Thyroid gland (tissue), 4 donors: ENCODE results near the gene BOLL. TPM values are rescaled to one million over a fixed set of nuclear protein-coding genes. Genes with fewer than 3 reads are reported as not detected.

Source experiments
- DNase-seq, 2 donors: peaks; one replicate each; pipeline ENCODE4 v3.0.0-alpha.2; 2019
- H3K27ac ChIP-seq, 3 donors: fragments of 200-600 bp; sonication (generic); 1 replicate in 2 of 3; 2 replicates in 1 of 3; pipeline ENCODE4 v1.5.1; 2016 to 2019; ENCODE audit warnings: mild to moderate bottlenecking in 1 of 3, moderate library complexity in 1 of 3
- H3K27me3 ChIP-seq: fragments of 200-600 bp; sonication (generic); one replicate; pipeline ENCODE4 v1.5.1; 2019
- H3K36me3 ChIP-seq, 2 donors: fragments of 200-600 bp; sonication (generic); one replicate each; pipeline ENCODE4 v1.5.1; 2016 to 2019
- H3K4me1 ChIP-seq, 2 donors: fragments of 200-600 bp; sonication (generic); one replicate each; pipeline ENCODE4 v1.5.1; 2017 to 2019
- H3K4me3 ChIP-seq, 3 donors: fragments of 200-600 bp; sonication (generic); replicated peaks in 1 of 3; 1 replicate in 2 of 3; 2 replicates in 1 of 3; pipeline ENCODE4 v1.5.1; 2016; ENCODE audit warnings: mild to moderate bottlenecking in 1 of 3
- H3K9me3 ChIP-seq: fragments of 200-600 bp; sonication (generic); one replicate; pipeline ENCODE4 v1.5.1; 2017
- POLR2A ChIP-seq, 2 donors: fragments of 450-650 bp; IDR thresholded peaks; one replicate each; pipeline ENCODE4 v1.6.1; 2017; ENCODE audit warnings: antibody characterized with exemption in 2 of 2, mild to moderate bottlenecking in 2 of 2, moderate library complexity in 1 of 2
- WGBS, 2 donors: methylation state at CpG; one replicate each; pipeline ENCODE4 v1.1.5; 2017; 5-methylcytosine and 5-hydroxymethylcytosine counted together
- intact Hi-C: fragments of 100-400 bp; cut with DNase I; formaldehyde crosslinking; loops from one replicate; pipeline ENCODE4 v1.15.1; 2023
- total RNA-seq, 4 donors: library from RNA; depleted of rRNA; stranded (reverse); fragments of >200 nt; gene quantifications; one replicate each; pipeline ENCODE4 v1.2.3, GENCODE V29; 2016
- TF ChIP-seq, protein P1 (sequence below), 6 experiments: fragments of 200-600 bp in 3 of 6; fragments of 450-650 bp in 3 of 6; sonication (generic) in 3 of 6; IDR thresholded peaks; one replicate each; pipeline ENCODE4 v1.5.1; 2016 to 2019; ENCODE audit warnings: antibody characterized with exemption in 6 of 6, mild to moderate bottlenecking in 2 of 6, inconsistent platforms in 1 of 6, moderate library complexity in 1 of 6

Gene BOLL
- total RNA-seq, 4 donors from 2014 or later, result 0.27 to 0.45 TPM; not detected in 2

DNA sequence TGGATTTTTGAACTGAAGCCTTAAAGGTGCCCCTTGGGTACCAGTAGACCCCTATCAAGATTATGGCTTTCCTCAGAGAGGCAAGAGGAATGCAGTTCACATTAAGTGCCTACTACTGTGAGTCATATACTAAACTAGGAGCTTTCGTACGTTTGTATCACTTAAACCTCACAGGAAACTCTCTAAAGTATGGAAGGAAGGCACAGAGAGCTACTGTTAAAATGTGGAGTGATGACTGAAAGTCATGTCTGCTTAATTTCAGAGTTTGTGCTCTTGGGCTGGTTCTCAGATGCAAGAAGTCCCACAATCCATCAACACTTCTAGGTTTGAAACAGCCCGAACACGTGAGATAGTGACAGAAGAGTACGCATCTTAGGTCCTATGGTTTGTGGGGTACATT, 23.9 kb upstream of the BOLL start:
- DNase-seq, result no peak
- Histone ChIP-seq H3K36me3 (no peaks in the 10 kb centered on the region), H3K27ac (no peak overlapping the region), H3K9me3 (no peaks in the 10 kb centered on the region), H3K4me3 (no peak overlapping the region), H3K27me3 (no peaks in the 10 kb centered on the region), H3K4me1 (peaks cover 1% of the 10 kb centered on the region in 2 donors)
- TF ChIP-seq POLR2A (IDR thresholded peaks at IDR 0.05), result no peak
- TF ChIP-seq, protein P1, sequence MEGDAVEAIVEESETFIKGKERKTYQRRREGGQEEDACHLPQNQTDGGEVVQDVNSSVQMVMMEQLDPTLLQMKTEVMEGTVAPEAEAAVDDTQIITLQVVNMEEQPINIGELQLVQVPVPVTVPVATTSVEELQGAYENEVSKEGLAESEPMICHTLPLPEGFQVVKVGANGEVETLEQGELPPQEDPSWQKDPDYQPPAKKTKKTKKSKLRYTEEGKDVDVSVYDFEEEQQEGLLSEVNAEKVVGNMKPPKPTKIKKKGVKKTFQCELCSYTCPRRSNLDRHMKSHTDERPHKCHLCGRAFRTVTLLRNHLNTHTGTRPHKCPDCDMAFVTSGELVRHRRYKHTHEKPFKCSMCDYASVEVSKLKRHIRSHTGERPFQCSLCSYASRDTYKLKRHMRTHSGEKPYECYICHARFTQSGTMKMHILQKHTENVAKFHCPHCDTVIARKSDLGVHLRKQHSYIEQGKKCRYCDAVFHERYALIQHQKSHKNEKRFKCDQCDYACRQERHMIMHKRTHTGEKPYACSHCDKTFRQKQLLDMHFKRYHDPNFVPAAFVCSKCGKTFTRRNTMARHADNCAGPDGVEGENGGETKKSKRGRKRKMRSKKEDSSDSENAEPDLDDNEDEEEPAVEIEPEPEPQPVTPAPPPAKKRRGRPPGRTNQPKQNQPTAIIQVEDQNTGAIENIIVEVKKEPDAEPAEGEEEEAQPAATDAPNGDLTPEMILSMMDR (IDR thresholded peaks at IDR 0.05), result no peak
- intact Hi-C loops, result no loop called here
- 92 to 94% methylated on average over 5 of the region's 5 CpGs for WGBS, 2 donors

DNA sequence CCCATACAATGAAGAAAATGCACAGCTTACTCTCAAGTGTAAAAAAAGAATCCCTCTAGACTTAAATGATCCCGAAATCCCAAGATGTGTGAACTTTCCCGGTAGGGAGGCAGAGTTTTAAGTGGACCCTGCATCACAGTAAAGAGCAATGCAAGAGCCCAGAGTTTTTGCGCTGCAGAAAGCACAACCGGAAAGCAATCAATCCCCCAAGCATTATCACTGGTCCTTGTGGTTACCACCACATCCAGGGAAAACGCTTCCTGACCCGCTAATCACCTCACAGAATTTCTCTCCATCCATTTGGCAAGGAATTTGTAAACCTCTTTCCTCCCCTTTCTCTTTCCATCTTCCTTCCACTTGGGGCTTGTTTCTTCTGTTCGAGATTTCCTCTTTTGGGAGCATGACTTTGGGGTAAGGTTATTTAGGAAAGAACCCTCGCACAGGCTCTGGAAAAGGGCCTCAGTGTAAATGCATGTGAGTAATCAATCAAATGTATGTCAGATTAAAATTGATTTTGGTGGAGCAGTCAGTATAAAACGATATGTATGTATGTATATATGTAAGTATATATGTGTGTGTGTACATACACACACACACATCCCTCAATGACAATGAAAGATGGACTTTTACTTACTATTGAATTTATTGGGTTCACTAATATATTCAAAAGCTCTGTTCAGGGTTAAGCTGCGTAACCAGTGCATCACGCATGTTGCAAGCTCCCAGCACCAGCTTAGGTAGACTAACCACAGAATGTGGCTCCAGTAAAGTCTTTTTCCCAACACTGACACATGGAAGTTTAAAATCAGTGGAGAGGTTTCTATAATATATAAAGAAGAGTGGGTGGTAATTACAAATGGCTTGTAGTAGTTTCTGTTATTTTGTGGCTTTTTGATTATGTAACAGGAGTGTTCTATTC, 20.9 kb upstream of the BOLL start:
- H3K9me3 ChIP-seq, result no peaks in the 10 kb centered on the region
- 51 to 53% methylated on average over 11 of the region's 11 CpGs for WGBS, 2 donors
- TF ChIP-seq, protein P1 (IDR thresholded peaks at IDR 0.05), result no peak
- no peak for TF ChIP-seq POLR2A (IDR thresholded peaks at IDR 0.05)
- H3K27ac ChIP-seq, result peak overlapping the region in 1 of 3 donors; percentile 82
- H3K36me3 ChIP-seq, result no peaks in the 10 kb centered on the region
- no peak for DNase-seq
- intact Hi-C loops, result no loop called here
- no peaks in the 10 kb centered on the region for H3K27me3 ChIP-seq
- H3K4me3 ChIP-seq, result peak overlapping the region in 1 of 3 donors; percentile 83
- peaks cover 11 to 12% of the 10 kb centered on the region in 2 donors for H3K4me1 ChIP-seq

DNA sequence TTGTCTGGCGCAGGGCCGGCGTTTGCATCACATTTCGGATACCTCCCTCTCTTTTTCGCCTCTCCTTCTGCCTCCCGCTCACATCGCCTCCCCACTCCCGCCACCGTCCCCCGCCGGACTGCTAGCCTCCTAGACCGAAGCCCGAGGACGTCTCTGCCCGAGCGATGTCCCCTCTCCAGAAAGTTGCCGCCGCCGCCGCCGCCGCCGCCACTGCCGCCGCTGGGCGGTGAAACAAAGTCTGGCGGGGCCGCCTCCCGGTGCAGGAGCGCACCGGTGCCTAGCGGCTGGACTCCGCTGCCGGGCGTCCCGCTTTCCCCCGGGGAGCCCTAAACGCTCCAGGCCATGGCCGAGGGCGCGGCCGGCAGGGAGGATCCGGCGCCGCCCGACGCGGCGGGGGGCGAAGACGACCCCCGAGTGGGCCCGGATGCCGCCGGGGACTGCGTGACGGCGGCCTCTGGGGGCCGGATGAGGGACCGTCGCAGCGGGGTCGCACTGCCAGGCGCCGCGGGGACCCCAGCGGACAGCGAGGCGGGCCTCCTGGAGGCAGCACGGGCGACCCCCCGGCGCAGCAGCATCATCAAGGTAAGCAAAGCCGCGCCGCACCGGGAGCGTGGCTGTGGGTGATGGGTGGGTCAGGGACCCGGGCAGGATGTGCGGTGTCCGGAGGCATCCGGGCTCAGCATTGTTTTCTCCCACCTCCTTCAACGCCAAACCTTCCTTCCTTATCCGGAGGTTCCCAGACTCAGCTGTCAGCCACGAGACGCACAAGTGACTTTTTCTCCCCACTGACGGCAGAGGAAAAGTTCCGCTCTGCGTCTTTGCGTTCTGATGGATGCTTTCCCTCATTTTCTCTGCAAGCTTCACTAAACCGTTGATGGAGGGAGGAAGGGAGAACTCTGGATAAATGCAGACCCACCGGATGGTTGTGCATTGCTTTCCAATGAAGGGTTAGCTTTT, 19.9 kb upstream of the BOLL start:
- peaks cover 11 to 12% of the 10 kb centered on the region in 2 donors for H3K4me1 ChIP-seq
- peak; percentile 31 to 41 for DNase-seq
- no peaks in the 10 kb centered on the region for H3K36me3 ChIP-seq
- intact Hi-C loops, result loop anchor here (5.0 kb wide), 2 partner anchors 322 to 492 kb away; no protein-coding TSS in a partner anchor
- peak overlapping the region; percentile 23 to 82 (median 71) for H3K27ac ChIP-seq
- 1% methylated on average over 34 to 44 of the region's 92 CpGs for WGBS, 2 donors
- H3K9me3 ChIP-seq, result no peaks in the 10 kb centered on the region
- H3K4me3 ChIP-seq, result peak overlapping the region; percentile 42 to 87 (median 83)
- H3K27me3 ChIP-seq, result no peaks in the 10 kb centered on the region
- TF ChIP-seq POLR2A (IDR thresholded peaks at IDR 0.05), result no peak
- TF ChIP-seq, protein P1 (IDR thresholded peaks at IDR 0.05), result no peak

DNA sequence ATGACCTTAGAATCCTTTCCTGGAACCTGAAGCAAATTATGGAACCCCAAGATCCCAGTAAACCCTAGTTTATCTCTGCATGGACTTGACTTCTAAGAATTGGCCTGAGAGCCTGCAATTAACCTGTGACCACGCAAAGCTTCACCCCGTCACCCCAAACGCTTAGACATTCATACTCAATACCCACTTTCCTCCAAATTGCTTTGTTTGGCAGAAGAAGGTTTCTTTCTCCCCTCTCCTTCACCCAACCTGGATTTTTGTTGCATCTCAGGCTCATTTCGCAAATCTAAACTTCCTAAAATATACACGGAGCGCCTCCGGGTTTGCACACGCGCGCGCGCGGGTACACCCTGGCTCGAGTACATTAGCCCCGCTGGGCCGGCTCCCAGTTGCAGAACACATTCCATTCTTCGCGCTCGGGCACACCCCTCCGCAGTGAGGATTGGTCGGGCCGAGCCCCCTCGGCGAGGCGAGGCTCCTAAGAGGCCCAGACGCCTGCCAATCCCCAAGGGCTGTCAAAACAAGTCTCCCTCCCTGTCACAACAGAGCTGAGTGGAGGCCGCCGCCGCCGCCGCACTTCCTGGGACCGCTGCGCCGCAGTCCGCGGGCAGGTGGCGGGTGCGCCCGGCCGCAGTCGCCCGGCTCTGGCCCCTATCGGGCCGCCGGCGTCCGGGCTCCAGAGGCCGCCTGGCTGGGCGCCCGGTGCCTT, 19.1 kb upstream of the BOLL start, which contains the start of gene PLCL1:
Gene PLCL1 (plus strand): TSS at position 545 of the 709 bp plus-strand sequence.
- no peaks in the 10 kb centered on the region for H3K9me3 ChIP-seq
- peak within 1 kb of the TSS; percentile 42 to 87 (median 83) for H3K4me3 ChIP-seq
- WGBS, 2 donors, result 1 to 2% methylated on average over 28 to 40 of the region's 50 CpGs
- TF ChIP-seq POLR2A (IDR thresholded peaks at IDR 0.05), result peak; percentile 16 to 95
- TF ChIP-seq, protein P1 (IDR thresholded peaks at IDR 0.05), result peak in 3 of 6 experiments; percentile 13 to 32 (median 29)
- no peaks in the 10 kb centered on the region for H3K27me3 ChIP-seq
- peak within 1 kb of the TSS; percentile 23 to 82 (median 71) for H3K27ac ChIP-seq
- peaks cover 11 to 12% of the 10 kb centered on the region in 2 donors for H3K4me1 ChIP-seq
- intact Hi-C loops, result loop anchor here (5.0 kb wide), 2 partner anchors 323 to 493 kb away; no protein-coding TSS in a partner anchor
- H3K36me3 ChIP-seq, result no peaks in the 10 kb centered on the region
- DNase-seq, result peak; percentile 97 to 98
